Spleen (tissue), 7 donors: Measurements from ENCODE around the gene RANBP9.

Source experiments
- CTCF ChIP-seq, 11 experiments: fragments of 200-600 bp in 7 of 11; fragments of 450-650 bp in 4 of 11; sonication (generic) in 4 of 11; IDR thresholded peaks in 8 of 11; conservative IDR thresholded peaks in 3 of 11; 1 replicate in 7 of 11; 2 replicates in 4 of 11; pipeline versions ENCODE4 v1.4.0 to v1.8.0; 2016 to 2021; ENCODE audit warnings: antibody characterized with exemption in 11 of 11, inconsistent platforms in 4 of 11, mild to moderate bottlenecking in 1 of 11
- POLR2A ChIP-seq, 3 donors: fragments of 450-650 bp; IDR thresholded peaks; one replicate each; pipeline ENCODE4 v1.5.1; 2017; ENCODE audit warnings: antibody characterized with exemption in 3 of 3, mild to moderate bottlenecking in 1 of 3
- donor health status: DM: no; HTN: no; CAD: no; lungs with moderate emphysema.
- donor health status: DM: no; HTN: no; CAD: no.
- donor health status: DM: no; HTN: no; CAD: no.

- no peak for TF ChIP-seq CTCF (IDR thresholded peaks at IDR 0.05 in 8 of 11, conservative IDR thresholded peaks at IDR 0.05 in 3 of 11)
- TF ChIP-seq POLR2A (IDR thresholded peaks at IDR 0.05), result no peak
These were observed 42.2 kb downstream of the RANBP9 start for GRCh38 chr6:13669476-13669875.
